Non-pigmented ciliary epithelial cell (primary cell): ENCODE results near the gene PIGV.
"Not testable (repeated sequence)": the region's sequence is repeated elsewhere in the genome, so short reads cannot be mapped to it uniquely, and the experiment has no call there.

Experiments used
- DNase-seq: peaks from one replicate; pipeline ENCODE4 v3.0.0-alpha.2; 2010; ENCODE audit warnings: low read depth

Gene PIGV

GRCh38 chr1:26794391-26794790, 6.6 kb downstream of the PIGV start:
- no peak for DNase-seq

GRCh38 chr1:26797627-26798026, 9.9 kb downstream of the PIGV start:
- DNase-seq: no peak

DNA sequence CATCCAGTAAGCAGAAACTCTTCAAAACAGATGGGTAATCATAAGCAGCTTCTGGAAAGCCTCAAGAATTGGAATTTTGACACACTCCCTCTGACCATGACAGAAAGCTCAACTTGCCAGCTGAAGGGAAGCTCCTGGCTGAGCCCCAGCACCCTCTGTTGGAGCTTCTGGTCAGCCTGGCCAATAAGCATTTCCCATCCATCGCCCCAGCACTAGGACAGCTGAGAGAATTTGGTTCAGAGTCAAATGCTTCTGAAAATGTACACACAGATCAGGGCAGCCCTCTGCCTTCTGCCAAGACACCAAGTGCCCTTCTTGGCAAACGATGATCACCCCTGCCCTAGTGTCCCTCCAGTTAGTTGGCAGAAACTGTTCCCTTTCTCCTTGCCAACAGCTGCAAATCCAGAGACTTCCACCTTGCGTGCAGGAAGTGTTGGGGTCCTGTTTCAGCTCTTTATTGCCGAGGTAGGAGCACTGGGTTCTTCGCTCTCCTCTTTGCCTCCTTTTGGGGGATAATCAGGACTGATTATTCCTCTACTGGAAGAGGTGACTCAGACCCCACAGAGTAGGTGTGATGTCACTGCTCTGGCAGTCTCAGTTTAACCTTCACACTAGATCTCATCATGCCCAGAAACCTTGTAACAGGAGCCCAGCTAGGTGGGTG, 11.9 kb downstream of the PIGV start:
- no peak for DNase-seq

- not testable (repeated sequence) for DNase-seq
Measured at GRCh38 chr1:26803932-26804331, 16.2 kb downstream of the PIGV start.

GRCh38 chr1:26810105-26810504, 22.4 kb downstream of the PIGV start:
- DNase-seq: not testable (repeated sequence)

DNA sequence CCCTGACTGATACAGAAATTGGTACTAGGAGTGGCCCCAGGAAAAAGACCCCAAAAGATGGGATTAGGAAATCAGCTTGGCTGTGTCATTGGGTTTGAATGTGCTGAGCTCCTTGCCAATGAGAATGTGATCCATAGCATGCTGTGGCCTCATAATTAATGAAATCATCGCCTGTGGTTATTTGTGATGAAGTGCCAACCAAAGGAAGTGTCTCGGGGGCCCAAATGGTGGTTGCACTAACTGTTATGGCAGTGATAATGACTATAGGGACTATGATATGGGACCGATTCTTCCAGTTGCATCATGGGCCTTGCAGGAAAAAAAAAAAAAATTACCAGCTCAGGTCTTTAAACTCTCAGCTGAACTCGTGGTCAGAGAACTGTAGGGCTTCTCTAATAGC, 23.3 kb downstream of the PIGV start:
- no peak for DNase-seq

DNA sequence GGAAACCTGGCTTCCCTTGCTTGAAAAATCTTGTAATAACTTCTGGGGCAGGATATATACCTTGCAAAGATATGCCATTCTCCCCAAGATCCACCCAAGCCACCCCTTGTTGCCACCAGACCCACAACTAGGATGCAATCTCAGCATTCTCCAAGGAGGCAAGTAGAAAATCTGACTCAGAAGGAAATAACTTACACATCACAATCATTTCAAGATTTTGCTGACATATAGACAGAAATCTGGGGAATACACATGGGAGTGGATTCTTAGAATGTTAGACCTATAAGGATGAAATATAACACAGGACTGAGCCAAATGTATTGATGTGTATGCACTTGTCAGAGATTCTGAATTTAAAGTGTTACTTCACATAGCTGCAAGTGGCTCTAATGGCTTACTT, 24.0 kb downstream of the PIGV start:
- no peak for DNase-seq

DNA sequence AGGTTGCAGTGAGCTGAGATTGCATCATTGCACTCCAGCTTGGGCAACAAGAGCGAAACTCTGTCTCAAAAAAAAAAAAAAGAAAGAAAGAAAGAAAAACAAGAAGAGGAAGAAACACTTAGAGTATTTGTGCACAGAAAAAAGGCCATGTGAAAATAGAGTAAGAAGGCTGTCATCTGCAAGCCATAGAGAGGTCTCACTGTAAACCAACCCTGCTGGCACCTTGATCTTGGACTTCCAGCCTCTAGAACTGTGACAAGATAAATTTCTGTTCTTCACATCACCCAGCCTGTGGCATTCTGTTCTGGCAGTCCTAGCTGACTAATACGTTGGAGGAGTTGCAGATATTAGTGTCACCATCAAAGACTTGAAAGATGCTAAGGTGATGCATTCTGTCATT, 26.6 kb downstream of the PIGV start:
- DNase-seq: no peak

GRCh38 chr1:26814893-26815292, 27.1 kb downstream of the PIGV start:
- DNase-seq: no peak

GRCh38 chr1:26820784-26821269, 33.1 kb downstream of the PIGV start:
- DNase-seq: no peak

DNA sequence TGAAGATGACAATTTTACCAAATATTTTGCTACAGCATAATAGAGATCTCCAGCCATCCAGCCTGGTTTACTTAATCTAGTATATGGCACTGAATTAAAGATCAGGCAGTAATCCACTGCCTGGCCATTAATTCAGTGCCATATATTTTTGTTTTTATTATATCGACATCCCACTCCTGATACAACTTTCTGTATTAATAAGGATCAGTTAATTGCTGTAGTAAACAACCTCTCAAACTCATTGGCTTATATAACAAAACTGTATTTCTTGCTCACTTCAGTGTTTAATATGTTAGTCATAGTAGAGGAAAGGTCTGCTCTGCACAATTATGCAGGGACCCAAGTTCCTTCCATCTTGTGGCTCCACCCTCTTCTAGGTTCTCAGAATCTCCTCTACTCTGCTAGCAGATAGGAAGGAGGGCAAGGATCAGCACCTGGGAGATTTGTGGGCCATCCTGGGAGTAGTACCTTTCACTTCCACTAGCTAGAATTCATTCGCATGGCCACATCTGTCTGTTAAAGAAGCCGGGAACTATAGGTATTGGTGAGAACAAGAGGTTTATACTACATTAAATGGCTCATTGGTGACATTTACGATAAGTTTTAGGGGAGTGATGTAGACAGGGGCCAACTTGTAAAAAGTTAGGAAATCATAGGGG, 35.1 kb downstream of the PIGV start:
- no peak for DNase-seq

DNA sequence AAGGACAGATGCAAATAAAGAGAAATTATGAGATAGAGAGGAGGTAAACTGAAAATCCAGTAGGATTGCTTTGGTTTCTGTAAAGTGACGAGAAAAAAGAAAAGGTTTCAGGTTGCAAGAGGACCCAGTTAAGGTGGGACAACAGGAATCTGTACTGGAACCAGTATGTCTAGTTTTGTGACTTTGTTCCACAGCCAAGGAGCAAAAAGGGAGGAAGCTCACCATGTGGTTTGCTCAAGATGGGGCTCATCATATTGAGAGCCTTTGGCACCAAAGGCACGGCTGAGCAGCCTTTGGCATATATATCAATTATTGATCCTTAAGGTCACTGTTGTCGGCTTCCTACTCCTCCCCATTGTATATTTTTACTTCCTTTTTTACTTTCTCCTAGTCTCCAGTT, 37.0 kb downstream of the PIGV start:
- no peak for DNase-seq

DNA sequence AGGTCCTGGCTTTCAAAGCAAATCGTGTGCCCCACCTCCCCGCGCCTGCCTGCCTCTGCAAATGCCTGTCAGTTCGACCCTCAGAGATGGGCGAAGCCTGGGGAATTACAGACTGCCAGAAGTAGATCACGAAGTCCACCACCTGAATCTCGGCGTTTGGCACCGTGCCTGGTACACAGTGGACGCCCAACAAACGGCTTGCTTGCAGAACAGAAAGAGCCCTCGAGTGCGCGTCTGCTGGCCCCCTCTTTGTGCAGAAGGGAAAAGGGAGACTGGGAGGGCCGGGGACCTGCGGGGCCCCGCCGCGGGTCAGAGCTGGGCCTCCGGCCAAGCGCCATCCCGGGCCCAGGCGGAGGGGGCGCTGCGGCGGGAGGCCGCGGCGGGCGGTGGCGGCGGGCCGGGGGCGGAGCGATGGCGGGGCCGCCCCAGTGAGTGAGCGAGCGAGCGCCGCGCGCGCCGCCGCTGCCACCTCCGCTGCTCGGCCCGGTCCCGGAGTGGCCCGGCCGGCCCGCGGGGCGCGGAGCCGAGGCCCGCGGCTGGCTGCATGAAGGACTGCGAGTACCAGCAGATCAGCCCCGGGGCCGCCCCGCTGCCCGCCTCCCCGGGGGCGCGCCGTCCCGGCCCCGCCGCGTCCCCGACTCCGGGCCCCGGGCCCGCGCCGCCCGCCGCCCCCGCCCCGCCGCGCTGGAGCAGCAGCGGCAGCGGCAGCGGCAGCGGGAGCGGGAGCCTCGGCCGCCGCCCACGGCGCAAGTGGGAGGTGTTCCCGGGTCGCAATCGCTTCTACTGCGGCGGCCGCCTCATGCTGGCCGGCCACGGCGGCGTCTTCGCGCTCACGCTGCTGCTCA, 38.7 kb downstream of the PIGV start, which contains the start of gene ZDHHC18:
Gene ZDHHC18, plus strand, starts transcription at position 428 of the 845 bp plus-strand sequence. Its CDS starts 117 bp downstream, at position 545.
- DNase-seq: no peak

DNA sequence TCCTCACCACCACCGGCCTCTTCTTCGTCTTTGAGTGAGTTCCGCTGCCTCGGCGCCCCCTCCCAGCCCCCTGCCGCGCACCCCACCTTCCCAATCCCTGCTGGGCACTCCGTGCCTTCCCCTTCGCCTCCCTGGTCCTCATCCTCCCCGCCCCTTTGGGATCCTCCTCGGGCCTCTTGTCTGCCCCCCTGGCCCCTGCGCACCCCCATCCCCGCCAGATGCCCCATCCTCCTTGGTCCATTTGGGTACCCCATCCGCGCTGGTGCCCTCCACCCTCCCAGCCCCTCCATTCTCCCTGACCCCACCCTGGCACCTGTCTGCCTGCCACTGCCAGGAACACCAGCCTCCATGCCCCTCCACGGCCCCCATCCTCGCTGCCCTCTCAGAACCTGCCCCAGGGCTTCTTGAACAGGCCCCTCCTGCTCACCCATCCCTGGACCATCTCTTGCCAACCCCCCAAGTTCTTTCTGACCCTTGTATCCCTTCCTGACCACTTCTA, 39.4 kb downstream of the PIGV start:
- no peak for DNase-seq

GRCh38 chr1:26827663-26828062, 39.9 kb downstream of the PIGV start:
- DNase-seq: no peak

DNA sequence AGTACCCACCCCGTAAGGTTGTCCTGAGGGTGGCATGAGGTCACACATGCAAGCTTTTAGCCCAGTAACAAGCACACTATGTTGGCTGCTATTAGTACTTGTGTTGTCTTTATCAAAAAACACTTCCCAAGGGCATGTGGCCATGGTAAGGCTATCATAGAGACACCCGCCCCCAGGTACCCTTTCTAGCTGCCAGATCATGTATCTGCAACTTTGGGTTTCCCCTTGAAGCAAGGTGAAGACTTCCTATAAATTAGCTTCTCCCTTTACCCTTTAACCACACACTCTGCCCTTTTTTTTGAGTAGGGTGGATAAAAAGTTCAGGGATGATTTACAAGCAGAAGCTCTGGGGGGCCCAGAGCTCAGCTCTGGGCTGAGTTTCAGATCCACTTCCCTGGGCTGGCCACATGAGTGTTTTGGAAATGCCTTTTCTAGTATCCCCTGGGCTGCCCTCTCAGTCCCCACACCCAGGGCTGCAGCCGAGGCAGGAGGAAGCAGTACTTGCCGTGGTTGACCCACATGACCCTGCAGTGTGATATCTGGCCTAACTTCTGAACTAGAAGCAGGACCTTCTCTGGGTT, 40.8 kb downstream of the PIGV start:
- no peak for DNase-seq

GRCh38 chr1:26829184-26829911, 41.6 kb downstream of the PIGV start:
- DNase-seq: no peak

DNA sequence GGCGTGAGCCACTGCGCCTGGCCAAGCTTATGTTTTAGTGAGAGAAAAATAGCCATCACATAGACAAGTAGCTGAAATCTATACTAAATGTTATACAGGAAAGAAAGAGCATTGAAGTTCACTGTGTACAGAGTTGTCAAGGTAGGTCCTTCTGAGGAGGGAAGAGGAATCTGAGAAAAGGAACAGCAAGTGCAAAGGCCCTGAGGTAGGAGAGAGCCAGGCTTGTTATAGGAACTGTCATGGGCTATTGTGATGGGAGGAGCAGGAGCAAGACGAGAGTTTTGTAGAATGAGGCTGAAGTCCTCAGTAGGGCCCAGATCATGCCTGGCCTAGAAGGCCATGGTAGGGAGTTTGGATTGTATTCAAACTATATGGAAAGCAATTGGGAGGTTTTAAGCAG, 43.3 kb downstream of the PIGV start:
- DNase-seq: no peak

- no peak for DNase-seq
Measured at GRCh38 chr1:26831546-26832248, 43.9 kb downstream of the PIGV start.

- no peak for DNase-seq
Measured at GRCh38 chr1:26832249-26832960, 44.7 kb downstream of the PIGV start.
